HFF-Myc (cell line): Measurements from ENCODE around the gene GRIN1.
A peak's percentile ranks its signal among the peaks of the same experiment; 100 is the strongest.
"Not testable (repeated sequence)": the region's sequence is repeated elsewhere in the genome, so short reads cannot be mapped to it uniquely, and the experiment has no call there.

Source experiments
- DNase-seq: peaks from one replicate; pipeline ENCODE4 v3.0.0-alpha.2; 2011; ENCODE audit warnings: low read depth; ENCODE audit errors: extremely low read depth
- H3K4me3 ChIP-seq: replicated peaks from 2 replicates; pipeline ENCODE4 v1.5.1; 2011; ENCODE audit warnings: low read depth, mild to moderate bottlenecking, control low read depth, low read length
- TF ChIP-seq, protein P1 (sequence below): IDR thresholded peaks from 2 replicates; pipeline ENCODE4 v1.5.1; 2012; ENCODE audit warnings: mild to moderate bottlenecking, low read depth, low read length, control low read depth; ENCODE audit errors: missing control alignments

Gene GRIN1

DNA sequence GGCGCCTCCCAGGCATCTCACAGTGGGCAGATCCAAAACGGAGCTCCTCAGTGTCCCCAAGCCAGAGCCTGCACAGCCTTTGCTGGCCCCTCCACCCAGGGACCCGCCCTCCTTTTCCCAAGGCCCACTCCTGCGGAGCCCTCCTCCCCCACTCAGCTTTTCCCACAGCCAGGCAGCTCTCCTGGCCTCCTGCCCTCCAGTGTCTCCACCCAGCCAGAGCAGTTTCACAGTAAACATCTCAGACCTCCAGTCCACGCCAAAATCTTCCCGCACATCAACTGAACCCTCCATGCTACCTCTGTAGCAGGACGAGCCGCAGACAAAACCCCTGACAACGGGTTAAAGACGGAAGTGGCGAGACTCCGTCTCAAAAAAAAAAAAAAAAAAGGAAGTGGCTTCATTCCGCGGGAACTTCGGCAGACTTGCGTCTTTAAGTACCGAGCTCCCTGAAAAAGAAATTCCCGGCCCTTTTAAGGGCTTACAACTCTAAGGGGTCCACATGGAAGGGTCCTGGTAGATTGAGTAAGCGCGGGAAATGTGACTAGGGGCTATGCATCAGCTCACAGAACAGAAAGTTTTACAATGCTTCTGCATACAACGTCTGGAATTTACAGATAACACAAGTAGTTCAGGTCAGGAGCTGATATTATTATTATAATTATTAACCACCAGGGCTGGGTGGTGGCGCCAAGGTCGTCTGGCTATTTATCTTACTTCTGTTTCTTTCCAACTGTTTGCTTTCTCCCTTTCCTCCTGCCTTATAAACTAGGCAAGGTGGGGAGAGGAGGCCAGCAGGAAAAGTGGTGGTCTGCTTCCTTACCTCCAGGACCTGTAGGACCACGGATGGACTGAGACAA lies 11.4 kb upstream of the GRIN1 start:
- H3K4me3 ChIP-seq: peak overlapping the region; percentile 79
- DNase-seq: no peak
- TF ChIP-seq, protein P1, sequence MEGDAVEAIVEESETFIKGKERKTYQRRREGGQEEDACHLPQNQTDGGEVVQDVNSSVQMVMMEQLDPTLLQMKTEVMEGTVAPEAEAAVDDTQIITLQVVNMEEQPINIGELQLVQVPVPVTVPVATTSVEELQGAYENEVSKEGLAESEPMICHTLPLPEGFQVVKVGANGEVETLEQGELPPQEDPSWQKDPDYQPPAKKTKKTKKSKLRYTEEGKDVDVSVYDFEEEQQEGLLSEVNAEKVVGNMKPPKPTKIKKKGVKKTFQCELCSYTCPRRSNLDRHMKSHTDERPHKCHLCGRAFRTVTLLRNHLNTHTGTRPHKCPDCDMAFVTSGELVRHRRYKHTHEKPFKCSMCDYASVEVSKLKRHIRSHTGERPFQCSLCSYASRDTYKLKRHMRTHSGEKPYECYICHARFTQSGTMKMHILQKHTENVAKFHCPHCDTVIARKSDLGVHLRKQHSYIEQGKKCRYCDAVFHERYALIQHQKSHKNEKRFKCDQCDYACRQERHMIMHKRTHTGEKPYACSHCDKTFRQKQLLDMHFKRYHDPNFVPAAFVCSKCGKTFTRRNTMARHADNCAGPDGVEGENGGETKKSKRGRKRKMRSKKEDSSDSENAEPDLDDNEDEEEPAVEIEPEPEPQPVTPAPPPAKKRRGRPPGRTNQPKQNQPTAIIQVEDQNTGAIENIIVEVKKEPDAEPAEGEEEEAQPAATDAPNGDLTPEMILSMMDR: no peak

DNA sequence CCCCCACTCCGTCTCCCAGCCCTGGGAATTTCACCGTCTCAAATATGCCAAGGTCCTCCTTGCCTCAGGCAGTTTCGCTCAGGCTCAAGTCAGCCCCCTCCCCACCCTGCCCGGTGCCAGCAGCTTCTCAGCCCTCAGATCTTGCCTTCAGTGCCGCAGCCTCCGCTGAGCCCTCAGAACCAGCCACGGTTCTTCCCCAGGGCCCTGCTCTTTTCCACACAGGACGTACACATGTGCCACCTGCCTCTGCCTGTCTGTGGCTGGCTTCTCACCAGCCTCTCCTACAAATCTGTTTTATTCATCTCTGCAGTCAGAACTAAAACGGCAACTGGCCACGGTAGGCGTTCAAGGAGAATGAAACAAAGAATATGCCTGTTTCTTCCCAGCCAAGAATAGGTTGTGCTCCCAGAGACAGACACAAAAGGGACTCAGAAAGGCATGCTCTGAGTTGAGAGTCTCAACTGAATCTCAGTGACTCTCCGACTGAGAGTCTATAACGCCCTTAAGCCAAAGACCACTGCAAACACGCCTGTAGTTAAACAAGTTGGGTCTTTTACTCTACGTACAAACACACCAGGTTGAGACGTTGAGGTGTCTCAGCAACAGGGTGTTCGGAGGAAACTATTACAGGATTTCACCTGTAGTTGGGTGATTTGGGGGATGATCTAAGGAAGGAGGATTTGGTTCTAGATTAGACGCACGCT lies 10.6 kb upstream of the GRIN1 start:
- no peak for DNase-seq
- TF ChIP-seq, protein P1: no peak
- peak overlapping the region; percentile 79 for H3K4me3 ChIP-seq

GRCh38 chr9:137128862-137129455 lies 10.0 kb upstream of the GRIN1 start:
- TF ChIP-seq, protein P1: no peak
- DNase-seq: no peak
- H3K4me3 ChIP-seq: peak overlapping the region; percentile 79

DNA sequence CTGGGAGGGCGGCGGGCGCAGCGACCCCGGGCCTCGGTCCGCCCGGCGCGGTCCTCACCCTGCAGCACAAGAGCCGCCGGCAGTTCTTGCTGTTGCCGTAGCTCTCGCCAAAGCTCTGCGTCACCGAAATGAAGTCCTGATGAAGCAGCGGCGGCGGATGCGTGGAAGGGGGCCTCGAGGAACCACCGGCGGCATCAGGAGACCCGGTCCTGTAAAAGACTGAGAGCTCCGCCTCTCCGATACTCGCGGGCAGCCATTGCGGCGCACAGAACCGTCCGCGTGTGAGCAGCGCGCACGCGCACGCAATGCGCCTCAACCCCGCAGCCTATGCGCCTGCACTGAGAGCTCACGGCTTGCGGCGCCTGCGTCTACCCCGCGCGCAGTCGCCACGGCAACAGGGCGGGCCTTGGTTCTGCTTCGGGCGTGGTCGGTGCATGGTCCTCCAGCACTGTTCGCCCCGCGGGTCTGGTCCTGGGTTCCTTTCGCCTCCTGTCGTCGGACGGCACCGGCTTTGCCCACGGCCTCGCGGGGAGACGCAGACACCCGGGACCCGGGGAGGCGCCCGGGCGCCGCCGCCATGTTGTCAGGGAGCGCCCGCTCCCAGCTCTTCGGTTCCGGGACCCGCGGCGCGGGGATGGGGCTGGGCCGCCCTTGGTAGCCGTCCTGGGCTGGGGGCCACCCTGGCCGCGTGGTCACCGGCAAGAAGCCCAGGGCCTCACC lies 9.3 kb upstream of the GRIN1 start:
- TF ChIP-seq, protein P1: no peak
- peak overlapping the region; percentile 79 for H3K4me3 ChIP-seq
- DNase-seq: peak; percentile 59

- no peak for DNase-seq
- TF ChIP-seq, protein P1: no peak
- peak overlapping the region; percentile 79 for H3K4me3 ChIP-seq
Observed at GRCh38 chr9:137130176-137130755, 8.7 kb upstream of the GRIN1 start.

DNA sequence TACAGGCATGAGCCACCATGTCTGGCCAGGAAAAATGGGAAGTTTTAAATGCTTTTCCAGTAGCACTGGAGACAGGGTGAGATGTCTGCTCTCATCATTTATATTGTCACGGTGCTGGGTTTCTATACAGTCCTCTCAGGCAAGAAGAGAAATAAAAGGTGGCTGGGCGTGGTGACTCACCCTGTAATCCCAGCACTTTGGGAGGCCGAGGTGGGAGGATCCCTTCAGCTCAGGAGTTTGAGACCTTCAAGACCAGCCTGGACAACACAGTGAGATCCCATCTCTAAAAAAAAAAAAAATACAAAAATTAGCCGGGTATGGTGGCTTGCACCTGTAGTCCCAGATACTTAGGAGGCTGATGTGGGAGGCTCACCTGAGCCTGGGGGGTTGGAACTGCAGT lies 4.8 kb upstream of the GRIN1 start:
- no peak for DNase-seq
- H3K4me3 ChIP-seq: no peak overlapping the region
- TF ChIP-seq, protein P1: no peak

GRCh38 chr9:137135154-137135553 lies 3.8 kb upstream of the GRIN1 start:
- not testable (repeated sequence) for DNase-seq, H3K4me3 ChIP-seq
